Posterior cingulate gyrus (tissue), 11 donors: Measurements from ENCODE around the gene PLCB3.
"Not testable (repeated sequence)": the region's sequence is repeated elsewhere in the genome, so short reads cannot be mapped to it uniquely, and the experiment has no call there.

Experiments used
- DNase-seq, 10 donors: peaks; one replicate each; pipeline versions ENCODE4 v3.0.0 to v3.0.0-alpha.2; 2020 to 2021; ENCODE audit warnings: mixed read lengths in 3 of 10
- intact Hi-C: fragments of 100-400 bp; cut with DNase I; formaldehyde crosslinking; loops from one replicate; pipeline ENCODE4 v1.15.1; 2023

PLCB3 gene

DNA sequence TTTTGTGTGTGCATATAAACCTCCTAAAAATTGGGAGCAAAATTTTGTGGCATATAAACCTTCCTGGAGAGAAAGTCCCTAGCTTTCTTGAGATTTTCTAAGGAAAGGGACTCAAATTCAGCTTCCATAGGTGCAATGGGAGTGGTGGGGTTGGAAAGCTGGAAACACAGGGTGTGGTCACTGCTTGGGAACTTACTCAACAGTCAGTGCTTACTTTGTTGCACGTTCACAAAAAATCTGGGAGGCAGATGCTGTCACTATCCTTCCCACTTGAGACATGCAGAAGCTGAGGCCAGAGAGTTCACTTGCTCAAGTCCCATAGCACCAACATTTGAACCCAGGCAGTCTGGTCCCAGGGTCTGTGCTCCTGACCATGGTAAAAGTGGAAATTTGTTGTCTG is 44.9 kb downstream of the PLCB3 start:
- intact Hi-C loops, result no loop called here
- DNase-seq, result no peak

DNA sequence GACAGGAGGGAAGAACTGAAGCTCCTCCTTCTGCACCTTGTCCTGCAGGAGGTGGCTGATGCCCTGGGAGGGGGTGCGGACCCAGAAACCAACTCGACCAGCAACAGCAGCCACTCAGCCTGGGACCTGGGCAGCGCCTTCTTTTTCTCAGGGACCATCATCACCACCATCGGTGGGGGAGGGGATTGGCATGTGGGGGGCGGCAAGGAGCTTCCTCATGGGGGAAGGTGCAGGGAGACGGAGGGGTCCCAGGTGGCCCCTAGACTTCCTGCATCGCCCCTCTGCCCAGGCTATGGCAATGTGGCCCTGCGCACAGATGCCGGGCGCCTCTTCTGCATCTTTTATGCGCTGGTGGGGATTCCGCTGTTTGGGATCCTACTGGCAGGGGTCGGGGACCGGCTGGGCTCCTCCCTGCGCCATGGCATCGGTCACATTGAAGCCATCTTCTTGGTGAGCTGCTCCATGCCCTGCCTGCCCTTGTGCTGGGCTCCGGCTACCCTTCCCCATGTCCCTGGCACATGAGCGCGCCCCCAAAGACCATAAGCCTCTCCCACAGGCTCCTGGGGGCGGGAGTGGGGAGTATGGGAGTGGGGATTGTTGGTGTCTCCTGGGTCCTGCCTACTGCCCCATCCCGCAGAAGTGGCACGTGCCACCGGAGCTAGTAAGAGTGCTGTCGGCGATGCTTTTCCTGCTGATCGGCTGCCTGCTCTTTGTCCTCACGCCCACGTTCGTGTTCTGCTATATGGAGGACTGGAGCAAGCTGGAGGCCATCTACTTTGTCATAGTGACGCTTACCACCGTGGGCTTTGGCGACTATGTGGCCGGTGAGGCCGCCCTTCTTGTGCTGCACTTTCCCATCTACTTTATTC is 45.7 kb downstream of the PLCB3 start:
- intact Hi-C loops, result no loop called here
- no peak for DNase-seq

- intact Hi-C loops, result no loop called here
Measured at GRCh38 chr11:64297699-64298358, 46.5 kb downstream of the PLCB3 start.

DNA sequence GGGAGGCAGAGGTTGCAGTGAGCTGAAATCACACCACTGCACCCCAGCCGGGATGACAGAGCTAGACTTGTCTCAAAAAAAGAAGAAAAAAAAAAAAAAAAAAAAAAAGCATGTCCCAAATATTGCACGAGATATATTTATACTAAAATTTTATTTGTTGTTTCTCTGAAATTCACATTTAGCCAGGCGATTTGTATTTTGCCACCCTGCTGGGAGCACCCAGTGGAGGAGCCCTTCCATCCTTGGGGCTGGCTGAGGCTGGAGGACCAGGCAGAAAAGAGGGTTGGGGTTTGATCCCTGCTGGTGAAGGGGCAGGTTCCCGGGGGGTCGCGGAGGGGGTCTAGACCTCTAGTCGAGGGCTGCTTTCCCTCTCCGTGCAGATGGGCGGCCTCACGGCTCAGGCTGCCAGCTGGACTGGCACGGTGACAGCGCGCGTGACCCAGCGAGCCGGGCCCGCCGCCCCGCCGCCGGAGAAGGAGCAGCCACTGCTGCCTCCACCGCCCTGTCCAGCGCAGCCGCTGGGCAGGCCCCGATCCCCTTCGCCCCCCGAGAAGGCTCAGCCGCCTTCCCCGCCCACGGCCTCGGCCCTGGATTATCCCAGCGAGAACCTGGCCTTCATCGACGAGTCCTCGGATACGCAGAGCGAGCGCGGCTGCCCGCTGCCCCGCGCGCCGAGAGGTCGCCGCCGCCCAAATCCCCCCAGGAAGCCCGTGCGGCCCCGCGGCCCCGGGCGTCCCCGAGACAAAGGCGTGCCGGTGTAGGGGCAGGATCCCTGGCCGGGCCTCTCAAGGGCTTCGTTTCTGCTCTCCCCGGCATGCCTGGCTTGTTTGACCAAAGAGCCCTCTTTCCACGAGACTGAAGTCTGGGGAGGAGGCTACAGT is 47.9 kb downstream of the PLCB3 start:
- intact Hi-C loops, result no loop called here
- DNase-seq, result peak in 9 of 10 donors; percentile 60 to 95 (median 76)

More at GRCh38 chr11:64297699-64298358, 46.5 kb downstream of the PLCB3 start:
- no peak for DNase-seq

GRCh38 chr11:64299847-64300648 is 48.7 kb downstream of the PLCB3 start, which contains the start of gene CATSPERZ:
Gene CATSPERZ, plus strand, starts transcription at chr11:64300358. Its CDS starts 53 bp downstream, at chr11:64300411.
- intact Hi-C loops, result loop anchor here (2.0 to 5.0 kb wide), 2 partner anchors 29 to 48 kb away; partner anchors contain the start of gene PLCB3
- DNase-seq, result no peak

- intact Hi-C loops, result loop anchor here (5.0 kb wide), 1 partner anchor 51 kb away; the partner anchor contains the start of gene PLCB3
- DNase-seq, result no peak
Measured at GRCh38 chr11:64303109-64304031, 52.0 kb downstream of the PLCB3 start.

DNA sequence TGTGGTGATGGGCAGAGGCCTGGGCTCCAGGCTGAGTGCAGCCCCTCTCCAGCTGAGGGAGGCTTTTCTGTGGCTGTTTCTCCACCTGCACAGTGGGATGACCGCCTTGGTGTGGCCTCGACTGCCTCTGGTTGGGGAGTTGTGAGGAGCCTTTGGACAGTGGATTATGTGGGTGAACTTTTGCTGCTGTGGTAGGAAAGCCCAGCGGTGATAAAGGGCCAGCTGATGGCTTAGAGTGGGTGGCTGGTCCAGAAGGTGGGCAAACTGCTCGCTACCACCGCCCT is 52.6 kb downstream of the PLCB3 start:
- no peak for DNase-seq
- intact Hi-C loops, result loop anchor here (5.0 kb wide), 1 partner anchor 52 kb away; the partner anchor contains the start of gene PLCB3

- intact Hi-C loops, result loop anchor here (1.0 to 5.0 kb wide), 2 partner anchors 19 to 52 kb away; partner anchors contain the start of genes GPR137 and PLCB3
- DNase-seq, result peak; percentile 84 to 99 (median 94)
Measured at GRCh38 chr11:64304316-64305072, 53.2 kb downstream of the PLCB3 start.

GRCh38 chr11:64305075-64305690 is 53.9 kb downstream of the PLCB3 start, which contains the start of gene ESRRA:
Gene ESRRA, plus strand, starts transcription at chr11:64305524. Its CDS starts 1,656 bp downstream, at chr11:64307180.
- DNase-seq, result peak; percentile 96 to 100 (median 100)
- intact Hi-C loops, result loop anchor here (1.0 kb wide), 1 partner anchor 20 kb away; the partner anchor contains the start of gene GPR137

DNA sequence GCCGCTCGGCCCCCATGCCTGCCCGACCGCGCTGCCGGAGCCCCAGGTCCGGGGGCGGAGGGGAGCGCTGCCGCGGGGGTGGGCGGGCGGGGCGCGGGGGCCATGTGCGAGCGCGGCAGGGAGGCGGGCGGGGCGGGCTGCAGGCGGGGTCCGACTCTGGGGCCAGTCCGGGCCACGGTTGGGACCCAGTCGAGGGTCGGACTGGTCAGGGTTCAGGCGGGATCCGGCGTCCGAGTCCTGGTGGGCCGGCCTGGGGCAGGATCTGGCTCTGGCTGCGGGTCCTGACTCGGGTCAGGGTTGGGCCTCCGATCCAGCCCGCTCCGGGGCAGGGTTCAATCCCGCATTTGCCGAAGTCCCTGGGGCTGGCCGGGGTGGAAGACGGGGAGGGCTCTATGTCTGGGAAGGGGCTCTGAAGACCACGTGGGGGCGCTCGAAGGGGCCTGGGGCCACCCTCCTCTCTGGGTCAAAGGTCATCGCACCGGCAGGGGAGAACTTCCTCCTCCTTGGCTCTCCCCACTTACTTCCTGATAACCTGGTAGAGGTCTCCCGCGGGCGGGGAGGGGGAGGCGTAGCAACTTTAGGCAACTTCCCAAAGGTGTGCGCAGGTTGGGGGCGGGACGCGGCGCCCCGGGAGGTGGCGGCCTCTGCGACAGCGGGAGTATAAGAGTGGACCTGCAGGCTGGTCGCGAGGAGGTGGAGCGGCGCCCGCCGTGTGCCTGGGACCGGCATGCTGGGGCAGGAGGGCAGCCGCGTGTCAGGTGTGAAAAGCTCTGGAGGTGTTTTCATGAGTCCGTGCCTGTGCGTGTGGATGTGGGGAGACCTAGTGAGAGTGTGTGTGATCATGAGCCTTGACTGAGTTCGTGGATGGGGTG is 54.6 kb downstream of the PLCB3 start:
- intact Hi-C loops, result loop anchor here (1.0 kb wide), 1 partner anchor 21 kb away; the partner anchor contains the start of gene GPR137
- DNase-seq, result peak in 7 of 10 donors; percentile 47 to 93 (median 57)

DNA sequence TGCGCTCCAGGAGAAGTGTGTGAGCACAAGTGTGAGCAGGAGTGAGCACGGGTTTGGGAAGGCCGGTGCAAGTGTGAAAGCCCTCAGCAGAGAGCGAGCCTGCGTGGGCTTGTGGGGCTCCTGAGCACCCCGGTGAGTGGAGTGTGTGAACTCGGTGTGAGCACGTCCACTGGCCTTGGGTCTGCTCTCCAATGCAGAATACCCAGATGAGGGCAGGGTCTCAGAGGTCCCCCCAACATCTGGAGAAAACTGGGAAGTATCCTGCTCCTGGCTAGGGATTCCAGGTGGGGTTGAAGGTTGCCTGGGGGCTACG is 55.2 kb downstream of the PLCB3 start:
- intact Hi-C loops, result no loop called here
- no peak for DNase-seq

GRCh38 chr11:64306876-64307622 is 55.7 kb downstream of the PLCB3 start:
- no peak for DNase-seq

DNA sequence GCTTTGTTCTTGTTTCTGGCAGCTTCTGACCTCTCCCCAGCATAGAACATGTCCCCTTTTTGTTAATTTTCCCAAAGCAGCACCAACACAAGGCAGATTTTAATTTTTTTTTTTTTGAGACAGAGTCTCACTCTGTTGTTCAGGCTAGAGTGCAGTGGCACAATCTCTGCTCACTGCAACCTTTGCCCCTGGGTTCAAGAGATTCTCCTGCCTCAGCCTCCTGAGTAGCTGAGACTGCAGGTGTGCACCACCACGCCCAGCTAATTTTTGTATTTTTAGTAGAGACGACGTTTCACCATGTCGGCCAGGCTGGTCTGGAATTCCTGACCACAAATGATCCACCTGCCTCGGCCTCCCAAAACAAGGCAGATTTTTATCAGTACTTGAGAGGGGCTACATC is 56.5 kb downstream of the PLCB3 start:
- DNase-seq, intact Hi-C loops: not testable (repeated sequence)

More at GRCh38 chr11:64306876-64307622, 55.7 kb downstream of the PLCB3 start:
- intact Hi-C loops, result no loop called here

DNA sequence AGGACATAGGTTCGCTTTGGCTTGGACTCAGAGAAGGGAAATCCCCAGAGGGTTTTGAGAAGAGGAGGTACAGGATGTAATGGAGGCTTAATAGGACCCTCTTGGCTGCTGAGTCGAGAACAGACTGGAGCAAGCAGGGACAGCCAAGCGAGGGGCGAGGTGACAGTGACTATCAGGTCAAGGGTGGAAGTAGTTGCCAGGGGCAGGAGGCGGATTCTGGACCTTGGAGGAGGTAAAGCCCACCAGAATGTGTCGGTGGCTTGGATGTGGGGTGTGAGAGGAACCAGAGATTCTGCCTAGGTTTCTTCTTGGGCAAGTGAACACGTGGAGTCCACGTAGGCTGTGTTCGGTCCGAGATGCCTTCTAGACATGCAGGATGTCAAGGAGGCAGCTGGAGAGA is 61.6 kb downstream of the PLCB3 start:
- DNase-seq, result no peak
- intact Hi-C loops, result no loop called here

DNA sequence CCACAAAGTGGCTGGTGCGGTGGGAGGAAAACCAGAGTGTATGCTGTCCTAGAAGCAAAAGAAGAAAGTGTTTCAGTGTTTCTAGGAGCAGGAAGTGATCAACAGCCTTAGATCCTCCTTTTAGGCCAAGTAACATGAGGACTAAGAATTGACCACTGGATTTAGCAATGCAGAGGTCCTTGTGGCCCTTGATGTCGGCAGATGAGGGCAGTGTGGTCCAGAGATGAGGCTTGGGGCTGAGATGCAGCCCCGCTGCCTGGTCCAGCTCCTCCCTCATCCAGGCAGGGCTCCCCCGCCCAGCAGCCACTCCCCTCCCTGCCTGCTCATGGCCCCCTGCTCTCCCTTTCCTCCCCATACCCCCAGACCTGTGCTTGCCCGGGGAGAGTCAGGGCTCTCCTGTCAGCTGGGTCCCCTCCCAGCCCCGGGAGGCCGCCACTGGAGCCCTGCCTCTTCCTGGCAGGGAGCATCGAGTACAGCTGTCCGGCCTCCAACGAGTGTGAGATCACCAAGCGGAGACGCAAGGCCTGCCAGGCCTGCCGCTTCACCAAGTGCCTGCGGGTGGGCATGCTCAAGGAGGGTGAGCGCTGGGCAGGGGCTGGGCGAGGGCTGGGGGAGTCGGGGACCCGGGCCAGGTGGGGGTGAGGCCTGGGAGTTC is 62.3 kb downstream of the PLCB3 start:
- intact Hi-C loops, result no loop called here
- peak in 4 of 10 donors; percentile 22 to 93 (median 46) for DNase-seq
